Spleen (tissue), 11 donors: ENCODE measurements around the gene MKS1. TPM values are rescaled to one million over a fixed set of nuclear protein-coding genes. Genes with fewer than 3 reads are reported as not detected.

Experiments
- DNase-seq: peaks from one replicate; pipeline ENCODE4 v3.0.0-alpha.2; 2020
- H3K27ac ChIP-seq, 8 donors: fragments of 200-600 bp; sonication (generic) in 7 of 8; 1 replicate in 4 of 8; 2 replicates in 4 of 8; pipeline versions ENCODE4 v1.5.0 to v1.8.0; 2016 to 2021; ENCODE audit warnings: inconsistent platforms in 4 of 8, mild to moderate bottlenecking in 4 of 8, moderate library complexity in 1 of 8
- H3K27me3 ChIP-seq, 7 donors: fragments of 200-600 bp; sonication (generic) in 6 of 7; replicated peaks in 1 of 7; 1 replicate in 4 of 7; 2 replicates in 3 of 7; pipeline versions ENCODE4 v1.5.0 to v1.8.0; 2016 to 2021; ENCODE audit warnings: inconsistent platforms in 3 of 7, mild to moderate bottlenecking in 1 of 7
- H3K36me3 ChIP-seq, 6 donors: fragments of 200-600 bp; sonication (generic) in 5 of 6; 1 replicate in 4 of 6; 2 replicates in 2 of 6; pipeline versions ENCODE4 v1.5.0 to v1.8.0; 2016 to 2021; ENCODE audit warnings: inconsistent platforms in 2 of 6
- H3K4me1 ChIP-seq, 6 donors: fragments of 200-600 bp; sonication (generic) in 5 of 6; 1 replicate in 3 of 6; 2 replicates in 3 of 6; pipeline versions ENCODE4 v1.5.0 to v1.8.0; 2016 to 2021; ENCODE audit warnings: inconsistent platforms in 3 of 6
- H3K4me3 ChIP-seq, 8 donors: fragments of 200-600 bp; sonication (generic) in 7 of 8; 1 replicate in 4 of 8; 2 replicates in 4 of 8; pipeline versions ENCODE4 v1.5.0 to v1.8.0; 2016 to 2021; ENCODE audit warnings: inconsistent platforms in 4 of 8, mild to moderate bottlenecking in 4 of 8, moderate library complexity in 2 of 8
- H3K9me3 ChIP-seq, 8 donors: fragments of 200-600 bp; sonication (generic) in 7 of 8; 1 replicate in 4 of 8; 2 replicates in 4 of 8; pipeline versions ENCODE4 v1.5.0 to v1.8.0; 2016 to 2021; ENCODE audit warnings: inconsistent platforms in 4 of 8
- POLR2A ChIP-seq, 3 donors: fragments of 450-650 bp; IDR thresholded peaks; one replicate each; pipeline ENCODE4 v1.5.1; 2017; ENCODE audit warnings: antibody characterized with exemption in 3 of 3, mild to moderate bottlenecking in 1 of 3
- POLR2AphosphoS5 ChIP-seq, 3 donors: sonication (generic); formaldehyde crosslinking; IDR thresholded peaks; one replicate each; pipeline ENCODE4 v1.5.1; 2017; ENCODE audit warnings: antibody characterized with exemption in 3 of 3
- WGBS, 5 donors: extraction: QIAGEN DNeasy Blood & Tissue Kit in 3 of 5; methylation state at CpG; one replicate each; pipeline versions ENCODE4 v1.1.5 to v1.1.7; 2013 to 2018; 5-methylcytosine and 5-hydroxymethylcytosine counted together
- intact Hi-C: fragments of 100-400 bp; cut with DNase I; formaldehyde crosslinking; loops from one replicate; pipeline ENCODE4 v1.15.0; 2023; ENCODE audit warnings: low total_unique reads
- polyA plus RNA-seq, 3 donors: library from polyadenylated mRNA; stranded (reverse); fragments of 200-250 nt; gene quantifications; one replicate each; pipeline ENCODE4 v1.2.1, GENCODE V29; 2013
- total RNA-seq, 7 donors: library from RNA; depleted of rRNA in 3 of 7; stranded (reverse); fragments of >200 nt in 3 of 7; fragmentation: NEBNext Ultra II Directional in 4 of 7; extraction: Animal tissue kit (Norgen Biotek cat#: 25700) in 4 of 7; gene quantifications; one replicate each; pipeline versions ENCODE4 v1.1.0 to v1.2.1, GENCODE V29; 2016 to 2021
- TF ChIP-seq, protein P1 (sequence below), 11 experiments: fragments of 200-600 bp in 7 of 11; fragments of 450-650 bp in 4 of 11; sonication (generic) in 4 of 11; IDR thresholded peaks in 8 of 11; conservative IDR thresholded peaks in 3 of 11; 1 replicate in 7 of 11; 2 replicates in 4 of 11; pipeline versions ENCODE4 v1.4.0 to v1.8.0; 2016 to 2021; ENCODE audit warnings: antibody characterized with exemption in 11 of 11, inconsistent platforms in 4 of 11, mild to moderate bottlenecking in 1 of 11
- donor health status: healthy with polysubstance abuse.
- donor health status: DM: no; HTN: no; CAD: no; lungs with moderate emphysema.
- donor health status: DM: no; HTN: no; CAD: no.
- donor health status: Bipolar disorder and iron deficiency.
- donor health status: healthy.
- donor health status: DM: no; HTN: no; CAD: no.
- donor health status: DM: yes; HTN: yes; CAD: no.

Gene MKS1
- total and polyA plus RNA-seq, 10 donors = 8.1 to 17.1 (median 13.0) TPM

- Histone ChIP-seq H3K9me3 (no peaks in the 10 kb centered on the region), H3K4me1 (peaks cover 0 to 28% (median 19%) of the 10 kb centered on the region in 6 donors), H3K4me3 (no peak overlapping the region), H3K27ac (no peak overlapping the region), H3K36me3 (no peaks in the 10 kb centered on the region), H3K27me3 (peaks cover 0 to 43% (median 0%) of the 10 kb centered on the region in 7 donors)
- no peak for DNase-seq
- WGBS, 5 donors = 87 to 95% (median 88%) methylated on average over 2 of the region's 2 CpGs
- intact Hi-C loops = no loop called here
- TF ChIP-seq, protein P1, sequence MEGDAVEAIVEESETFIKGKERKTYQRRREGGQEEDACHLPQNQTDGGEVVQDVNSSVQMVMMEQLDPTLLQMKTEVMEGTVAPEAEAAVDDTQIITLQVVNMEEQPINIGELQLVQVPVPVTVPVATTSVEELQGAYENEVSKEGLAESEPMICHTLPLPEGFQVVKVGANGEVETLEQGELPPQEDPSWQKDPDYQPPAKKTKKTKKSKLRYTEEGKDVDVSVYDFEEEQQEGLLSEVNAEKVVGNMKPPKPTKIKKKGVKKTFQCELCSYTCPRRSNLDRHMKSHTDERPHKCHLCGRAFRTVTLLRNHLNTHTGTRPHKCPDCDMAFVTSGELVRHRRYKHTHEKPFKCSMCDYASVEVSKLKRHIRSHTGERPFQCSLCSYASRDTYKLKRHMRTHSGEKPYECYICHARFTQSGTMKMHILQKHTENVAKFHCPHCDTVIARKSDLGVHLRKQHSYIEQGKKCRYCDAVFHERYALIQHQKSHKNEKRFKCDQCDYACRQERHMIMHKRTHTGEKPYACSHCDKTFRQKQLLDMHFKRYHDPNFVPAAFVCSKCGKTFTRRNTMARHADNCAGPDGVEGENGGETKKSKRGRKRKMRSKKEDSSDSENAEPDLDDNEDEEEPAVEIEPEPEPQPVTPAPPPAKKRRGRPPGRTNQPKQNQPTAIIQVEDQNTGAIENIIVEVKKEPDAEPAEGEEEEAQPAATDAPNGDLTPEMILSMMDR (IDR thresholded peaks at IDR 0.05 in 8 of 11, conservative IDR thresholded peaks at IDR 0.05 in 3 of 11) = no peak
- TF ChIP-seq POLR2AphosphoS5 (IDR thresholded peaks at IDR 0.05) (no peak), POLR2A (IDR thresholded peaks at IDR 0.05) (no peak)
Measured at GRCh38 chr17:58236394-58236793, 17.3 kb upstream of the MKS1 start.

DNA sequence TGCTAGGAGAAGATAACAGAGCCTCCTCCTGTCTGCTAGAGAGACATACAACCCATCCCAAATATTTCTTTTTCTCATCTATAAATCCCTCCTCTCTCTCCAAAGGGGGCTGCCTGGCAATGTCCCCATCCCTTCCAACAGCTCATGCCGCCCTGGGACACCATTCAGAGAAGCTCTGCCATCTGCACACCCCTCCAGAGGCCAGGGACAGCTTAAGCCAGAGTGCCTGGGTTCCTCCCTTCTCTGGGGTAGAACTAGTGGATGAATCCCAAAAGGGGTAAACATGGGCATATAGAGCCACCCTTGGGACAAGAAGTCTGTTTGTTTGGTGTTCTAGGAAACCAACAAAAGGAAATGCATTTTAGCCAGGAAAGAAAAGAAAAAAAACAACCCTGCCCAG lies 16.8 kb upstream of the MKS1 start:
- WGBS, 5 donors = 55 to 76% (median 70%) methylated on average over 1 of the region's 1 CpG
- intact Hi-C loops = no loop called here
- no peak for TF ChIP-seq POLR2A (IDR thresholded peaks at IDR 0.05)
- TF ChIP-seq, protein P1 (IDR thresholded peaks at IDR 0.05 in 8 of 11, conservative IDR thresholded peaks at IDR 0.05 in 3 of 11) = no peak
- no peak for TF ChIP-seq POLR2AphosphoS5 (IDR thresholded peaks at IDR 0.05)
- H3K9me3 ChIP-seq = no peaks in the 10 kb centered on the region
- H3K4me1 ChIP-seq = peaks cover 0 to 33% (median 19%) of the 10 kb centered on the region in 6 donors
- no peak for DNase-seq
- H3K36me3 ChIP-seq = no peaks in the 10 kb centered on the region
- no peak overlapping the region for H3K27ac ChIP-seq
- H3K4me3 ChIP-seq = no peak overlapping the region
- H3K27me3 ChIP-seq = peaks cover 0 to 38% (median 0%) of the 10 kb centered on the region in 7 donors

- no peak overlapping the region for H3K27ac ChIP-seq
- H3K4me3 ChIP-seq = no peak overlapping the region
- 76 to 91% (median 87%) methylated on average over 3 of the region's 3 CpGs for WGBS, 5 donors
- peaks cover 0 to 33% (median 19%) of the 10 kb centered on the region in 6 donors for H3K4me1 ChIP-seq
- H3K9me3 ChIP-seq = no peaks in the 10 kb centered on the region
- no peak for TF ChIP-seq POLR2AphosphoS5 (IDR thresholded peaks at IDR 0.05)
- no peak for TF ChIP-seq POLR2A (IDR thresholded peaks at IDR 0.05)
- TF ChIP-seq, protein P1 (IDR thresholded peaks at IDR 0.05 in 8 of 11, conservative IDR thresholded peaks at IDR 0.05 in 3 of 11) = no peak
- peaks cover 0 to 26% (median 0%) of the 10 kb centered on the region in 7 donors for H3K27me3 ChIP-seq
- intact Hi-C loops = no loop called here
- no peaks in the 10 kb centered on the region for H3K36me3 ChIP-seq
- no peak for DNase-seq
Measured at GRCh38 chr17:58234512-58234911, 15.5 kb upstream of the MKS1 start.

- Histone ChIP-seq H3K9me3 (no peaks in the 10 kb centered on the region), H3K36me3 (no peaks in the 10 kb centered on the region), H3K27me3 (peaks cover 0 to 22% (median 0%) of the 10 kb centered on the region in 7 donors), H3K4me3 (no peak overlapping the region), H3K4me1 (peaks cover 0 to 33% (median 19%) of the 10 kb centered on the region in 6 donors), H3K27ac (peak overlapping the region in 5 of 8 donors; percentile 29 to 77 (median 61))
- WGBS, 5 donors = 53 to 71% (median 64%) methylated on average over 3 of the region's 3 CpGs
- DNase-seq = no peak
- intact Hi-C loops = no loop called here
- TF ChIP-seq, protein P1 (IDR thresholded peaks at IDR 0.05 in 8 of 11, conservative IDR thresholded peaks at IDR 0.05 in 3 of 11) = no peak
- TF ChIP-seq POLR2AphosphoS5 (IDR thresholded peaks at IDR 0.05) = no peak
- no peak for TF ChIP-seq POLR2A (IDR thresholded peaks at IDR 0.05)
Measured at GRCh38 chr17:58233543-58233942, 14.5 kb upstream of the MKS1 start.
